ENCODE results near the gene TPCN2. TPM values are rescaled to one million over a fixed set of nuclear protein-coding genes. Genes with fewer than 3 reads are reported as not detected.

TPCN2 gene
- total and polyA plus RNA-seq, 7 experiments from 2014 or later, result 3.3 to 29.4 (median 21.2) TPM

DNA sequence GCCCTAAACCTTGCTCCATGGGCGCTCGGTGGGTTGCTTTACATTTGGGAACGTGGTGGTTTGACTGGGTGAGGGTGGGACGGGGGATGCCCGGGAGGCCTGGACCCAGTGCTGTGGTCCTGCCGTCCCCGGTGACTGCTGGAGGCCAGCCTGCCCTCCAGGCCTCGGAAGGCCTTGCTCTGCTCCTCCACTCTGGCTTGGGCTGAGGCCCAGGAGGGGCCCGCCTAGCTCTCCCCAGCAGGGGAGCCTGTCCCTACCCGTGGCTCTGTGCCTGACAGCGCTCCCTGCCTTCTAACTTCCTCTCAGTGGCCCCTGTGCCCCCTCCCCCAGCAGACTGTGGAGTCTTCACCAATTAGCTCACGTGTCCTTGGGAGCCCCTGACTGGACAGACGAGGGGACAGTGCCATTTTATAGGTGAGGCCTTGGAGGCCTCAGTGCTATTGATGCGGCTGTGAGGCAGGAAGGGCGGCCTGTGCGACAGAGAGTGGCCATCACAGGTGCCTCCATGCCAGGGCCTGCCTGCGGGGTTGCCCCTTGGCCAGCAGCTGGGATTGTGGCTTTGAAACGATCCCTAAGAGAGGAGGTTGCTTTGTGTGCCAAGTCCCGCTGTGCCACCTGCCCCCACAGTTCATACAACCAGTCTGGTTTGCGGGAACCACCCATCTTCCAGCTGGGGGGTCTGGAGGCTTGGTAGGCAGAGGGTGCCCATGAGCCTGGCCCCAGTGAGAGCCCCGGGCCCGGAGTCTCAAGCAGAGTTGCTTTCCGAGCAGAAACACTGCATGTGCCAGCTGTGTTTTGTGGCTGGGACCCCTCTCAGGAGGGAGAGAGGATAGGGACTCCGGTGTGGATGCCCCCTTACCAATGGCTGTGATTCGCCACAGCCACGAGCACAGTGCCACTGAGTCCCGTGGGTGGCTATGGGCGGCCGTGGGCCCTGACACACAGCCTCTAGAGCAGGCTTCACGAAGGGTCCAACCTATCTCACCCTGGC, 17.7 kb downstream of the TPCN2 start:
- peaks cover 0 to 6% (median 0%) of the 10 kb centered on the region in 7 donors for H3K4me1 Mint-ChIP-seq
- peaks cover 0 to 4% (median 4%) of the 10 kb centered on the region in 5 donors for H3K36me3 Mint-ChIP-seq
- Histone ChIP-seq H3K36me3 (ENCODE audit: control insufficient read depth in 2 of 3, insufficient read depth in 3 of 3, low read length in 3 of 3) (peaks cover 0 to 56% (median 0%) of the 10 kb centered on the region in 3 experiments), H3K9me3 (ENCODE audit: control insufficient read depth in 2 of 3, low read length in 3 of 3) (no peaks in the 10 kb centered on the region), H3K27ac (ENCODE audit: low read depth, low read length) (no peak overlapping the region), H3K4me1 (ENCODE audit: control insufficient read depth in 2 of 2, insufficient read depth in 2 of 2, low read length in 2 of 2) (no peaks in the 10 kb centered on the region), H3K27me3 (ENCODE audit: control insufficient read depth in 2 of 2, insufficient read depth in 2 of 2, low read length in 2 of 2) (no peaks in the 10 kb centered on the region), H3K4me3 (ENCODE audit: low read length) (no peak overlapping the region)
- ChIA-PET POLR2A (no interaction called here), CTCF (interaction anchor here (1.0 kb wide), 1 partner anchor 605 kb away, joined by 3 read pairs; no protein-coding TSS in a partner anchor)
- no peak overlapping the region for H3K27ac Mint-ChIP-seq
- H3K9me3 Mint-ChIP-seq, result no peaks in the 10 kb centered on the region
- ATAC-seq (no peak), DNase-seq (no peak)
- intact Hi-C loops (cut with micrococcal nuclease), result no loop called here
- no peak overlapping the region for H3K4me3 Mint-ChIP-seq
- no peaks in the 10 kb centered on the region for H3K27me3 Mint-ChIP-seq

GRCh38 chr11:69067200-69067599, 18.5 kb downstream of the TPCN2 start:
- Mint-ChIP-seq H3K36me3 (peaks cover 0 to 4% (median 4%) of the 10 kb centered on the region in 5 donors), H3K9me3 (no peaks in the 10 kb centered on the region), H3K27ac (no peak overlapping the region), H3K4me3 (no peak overlapping the region), H3K27me3 (no peaks in the 10 kb centered on the region), H3K4me1 (peaks cover 0 to 6% (median 0%) of the 10 kb centered on the region in 7 donors)
- intact Hi-C loops (cut with micrococcal nuclease), result no loop called here
- Histone ChIP-seq H3K9me3 (ENCODE audit: control insufficient read depth in 2 of 3, low read length in 3 of 3) (no peaks in the 10 kb centered on the region), H3K4me1 (ENCODE audit: control insufficient read depth in 2 of 2, insufficient read depth in 2 of 2, low read length in 2 of 2) (no peaks in the 10 kb centered on the region), H3K36me3 (ENCODE audit: control insufficient read depth in 2 of 3, insufficient read depth in 3 of 3, low read length in 3 of 3) (peaks cover 0 to 58% (median 0%) of the 10 kb centered on the region in 3 experiments), H3K4me3 (ENCODE audit: low read length) (no peak overlapping the region), H3K27ac (ENCODE audit: low read depth, low read length) (no peak overlapping the region), H3K27me3 (ENCODE audit: control insufficient read depth in 2 of 2, insufficient read depth in 2 of 2, low read length in 2 of 2) (no peaks in the 10 kb centered on the region)
- CTCF ChIA-PET, result no interaction called here
- DNase-seq (no peak), ATAC-seq (no peak)
- POLR2A ChIA-PET, result no interaction called here

- H3K27ac Mint-ChIP-seq, result no peak overlapping the region
- Histone ChIP-seq H3K9me3 (ENCODE audit: control insufficient read depth in 2 of 3, low read length in 3 of 3) (no peaks in the 10 kb centered on the region), H3K4me3 (ENCODE audit: low read length) (no peak overlapping the region), H3K27me3 (ENCODE audit: control insufficient read depth in 2 of 2, insufficient read depth in 2 of 2, low read length in 2 of 2) (no peaks in the 10 kb centered on the region), H3K4me1 (ENCODE audit: control insufficient read depth in 2 of 2, insufficient read depth in 2 of 2, low read length in 2 of 2) (no peaks in the 10 kb centered on the region), H3K27ac (ENCODE audit: low read depth, low read length) (no peak overlapping the region), H3K36me3 (ENCODE audit: control insufficient read depth in 2 of 3, insufficient read depth in 3 of 3, low read length in 3 of 3) (peaks cover 0 to 48% (median 0%) of the 10 kb centered on the region in 3 experiments)
- DNase-seq (no peak), ATAC-seq (no peak)
- intact Hi-C loops (cut with micrococcal nuclease), result no loop called here
- H3K4me3 Mint-ChIP-seq, result no peak overlapping the region
- peaks cover 0 to 14% (median 4%) of the 10 kb centered on the region in 5 donors for H3K36me3 Mint-ChIP-seq
- H3K4me1 Mint-ChIP-seq, result peaks cover 0 to 17% (median 5%) of the 10 kb centered on the region in 7 donors
- no peaks in the 10 kb centered on the region for H3K27me3 Mint-ChIP-seq
- H3K9me3 Mint-ChIP-seq, result no peaks in the 10 kb centered on the region
- ChIA-PET POLR2A (interaction anchor here (0.6 to 0.7 kb wide), 2 partner anchors 142 to 483 kb away, joined by 3 read pairs; no protein-coding TSS in a partner anchor), CTCF (no interaction called here)
Observed at GRCh38 chr11:69071086-69071800, 22.5 kb downstream of the TPCN2 start.

DNA sequence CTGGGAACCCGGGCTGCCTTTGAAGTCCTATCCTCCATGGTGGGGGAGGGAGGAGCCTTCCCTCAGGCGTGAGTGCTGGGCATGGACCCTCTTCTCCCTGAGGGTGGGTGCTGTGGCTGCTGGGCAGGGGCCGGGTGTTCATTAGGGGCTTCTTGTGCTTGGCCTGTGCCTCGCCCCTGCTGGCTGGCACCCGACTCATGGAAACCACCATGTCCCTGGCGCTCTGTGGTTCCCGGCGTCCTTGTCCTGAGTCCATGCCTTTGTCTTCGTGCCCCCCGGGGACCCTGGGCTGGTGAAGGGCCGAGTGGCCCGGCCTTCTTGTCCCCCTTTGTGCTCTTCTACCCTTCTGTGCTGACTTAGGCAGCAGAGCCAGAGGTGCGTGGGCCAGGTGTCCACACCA, 23.2 kb downstream of the TPCN2 start:
- ATAC-seq, result no peak
- ChIA-PET CTCF (no interaction called here), POLR2A (interaction anchor here (0.5 kb wide), 1 partner anchor 620 kb away, joined by 3 read pairs; no protein-coding TSS in a partner anchor)
- Histone ChIP-seq H3K9me3 (ENCODE audit: control insufficient read depth in 2 of 3, low read length in 3 of 3) (no peaks in the 10 kb centered on the region), H3K27me3 (ENCODE audit: control insufficient read depth in 2 of 2, insufficient read depth in 2 of 2, low read length in 2 of 2) (no peaks in the 10 kb centered on the region), H3K36me3 (ENCODE audit: control insufficient read depth in 2 of 3, insufficient read depth in 3 of 3, low read length in 3 of 3) (peaks cover 0 to 44% (median 0%) of the 10 kb centered on the region in 3 experiments), H3K27ac (ENCODE audit: low read depth, low read length) (no peak overlapping the region), H3K4me3 (ENCODE audit: low read length) (no peak overlapping the region), H3K4me1 (ENCODE audit: control insufficient read depth in 2 of 2, insufficient read depth in 2 of 2, low read length in 2 of 2) (no peaks in the 10 kb centered on the region)
- peaks cover 0 to 14% (median 4%) of the 10 kb centered on the region in 5 donors for H3K36me3 Mint-ChIP-seq
- H3K4me3 Mint-ChIP-seq, result no peak overlapping the region
- no peaks in the 10 kb centered on the region for H3K27me3 Mint-ChIP-seq
- no peaks in the 10 kb centered on the region for H3K9me3 Mint-ChIP-seq
- intact Hi-C loops (cut with micrococcal nuclease), result no loop called here
- H3K27ac Mint-ChIP-seq, result no peak overlapping the region
- no peak for DNase-seq
- peaks cover 0 to 17% (median 5%) of the 10 kb centered on the region in 7 donors for H3K4me1 Mint-ChIP-seq

DNA sequence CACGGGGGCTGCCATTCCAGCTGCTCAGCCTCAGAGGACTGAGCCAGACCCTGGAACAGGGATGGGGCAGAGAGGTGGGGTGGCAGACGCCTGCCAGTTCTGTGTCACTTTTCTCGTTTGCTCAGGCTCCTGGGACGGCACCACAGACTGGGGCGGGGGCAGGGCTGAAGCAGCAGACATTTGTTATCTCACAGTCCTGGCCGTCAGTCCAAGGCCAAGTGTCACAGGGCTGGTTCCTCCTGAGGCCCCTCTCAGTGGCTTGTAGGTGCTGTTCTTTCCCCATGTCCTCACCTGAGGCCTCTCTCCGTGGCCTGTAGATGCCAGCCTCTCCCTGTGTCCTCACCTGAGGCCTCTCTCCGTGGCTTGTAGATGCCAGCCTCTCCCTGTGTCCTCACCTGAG, 24.7 kb downstream of the TPCN2 start:
- ATAC-seq, result no peak
- Mint-ChIP-seq H3K36me3 (peaks cover 0 to 24% (median 4%) of the 10 kb centered on the region in 5 donors), H3K9me3 (no peaks in the 10 kb centered on the region), H3K27ac (no peak overlapping the region), H3K27me3 (no peaks in the 10 kb centered on the region), H3K4me3 (no peak overlapping the region), H3K4me1 (peaks cover 2 to 20% (median 6%) of the 10 kb centered on the region in 7 donors)
- no peaks in the 10 kb centered on the region for H3K27me3 ChIP-seq (ENCODE audit: control insufficient read depth in 2 of 2, insufficient read depth in 2 of 2, low read length in 2 of 2)
- intact Hi-C loops (cut with micrococcal nuclease), result no loop called here
- CTCF ChIA-PET, result no interaction called here
- POLR2A ChIA-PET, result no interaction called here
- H3K4me3 ChIP-seq (ENCODE audit: low read length), result no peak overlapping the region
- no peaks in the 10 kb centered on the region for H3K4me1 ChIP-seq (ENCODE audit: control insufficient read depth in 2 of 2, insufficient read depth in 2 of 2, low read length in 2 of 2)
- no peaks in the 10 kb centered on the region for H3K9me3 ChIP-seq (ENCODE audit: control insufficient read depth in 2 of 3, low read length in 3 of 3)
- DNase-seq, result no peak
- peaks cover 0 to 41% (median 0%) of the 10 kb centered on the region in 3 experiments for H3K36me3 ChIP-seq (ENCODE audit: control insufficient read depth in 2 of 3, insufficient read depth in 3 of 3, low read length in 3 of 3)
- H3K27ac ChIP-seq (ENCODE audit: low read depth, low read length), result no peak overlapping the region

DNA sequence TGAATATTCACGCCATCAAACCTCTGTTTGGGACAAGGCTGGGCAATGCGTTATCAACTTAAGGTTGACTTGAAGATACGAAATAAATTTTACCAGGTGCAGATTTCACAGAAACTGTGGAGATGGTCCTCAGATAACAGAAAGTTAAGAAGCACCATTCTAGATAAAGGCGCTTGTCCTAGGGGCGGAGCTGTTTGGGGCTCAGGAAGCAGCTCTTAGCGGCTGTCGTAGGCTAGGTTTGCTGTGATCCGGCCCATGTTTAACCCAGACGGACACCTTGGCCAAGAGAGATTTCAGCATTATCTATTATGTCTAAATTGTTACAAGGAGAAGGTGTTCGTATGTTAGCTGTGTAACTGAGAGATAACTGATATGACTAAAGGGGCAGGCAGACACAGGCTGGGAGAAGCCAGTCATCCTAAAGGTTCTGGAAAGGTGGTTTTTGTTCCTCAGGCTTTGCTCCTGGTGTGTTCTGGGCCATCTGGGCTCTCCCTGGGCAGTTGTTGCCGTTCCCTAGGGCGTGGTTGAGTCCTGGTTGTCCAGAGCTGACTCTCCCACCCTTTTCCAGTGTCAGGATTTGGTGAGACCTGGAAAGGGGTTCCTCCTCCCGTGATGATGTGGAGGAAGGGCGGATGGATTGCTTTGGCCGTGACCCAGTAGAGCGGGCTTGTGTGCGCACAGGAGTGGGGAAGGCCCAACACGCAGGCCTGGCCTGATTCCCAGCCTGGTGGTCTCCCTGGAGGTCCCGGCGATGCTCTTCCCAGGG, 25.8 kb downstream of the TPCN2 start:
- ATAC-seq (no peak), DNase-seq (no peak)
- Histone ChIP-seq H3K27ac (ENCODE audit: low read depth, low read length) (no peak overlapping the region), H3K4me3 (ENCODE audit: low read length) (no peak overlapping the region), H3K4me1 (ENCODE audit: control insufficient read depth in 2 of 2, insufficient read depth in 2 of 2, low read length in 2 of 2) (peaks cover 0 to 1% of the 10 kb centered on the region in 2 donors), H3K9me3 (ENCODE audit: control insufficient read depth in 2 of 3, low read length in 3 of 3) (no peaks in the 10 kb centered on the region), H3K36me3 (ENCODE audit: control insufficient read depth in 2 of 3, insufficient read depth in 3 of 3, low read length in 3 of 3) (peaks cover 0 to 48% (median 0%) of the 10 kb centered on the region in 3 experiments), H3K27me3 (ENCODE audit: control insufficient read depth in 2 of 2, insufficient read depth in 2 of 2, low read length in 2 of 2) (no peaks in the 10 kb centered on the region)
- POLR2A ChIA-PET, result interaction anchor here (0.7 to 0.8 kb wide), 2 partner anchors 19 to 237 kb away, joined by 3 to 4 read pairs; no protein-coding TSS in a partner anchor
- intact Hi-C loops (cut with micrococcal nuclease), result no loop called here
- CTCF ChIA-PET, result no interaction called here
- Mint-ChIP-seq H3K4me1 (peaks cover 2 to 23% (median 8%) of the 10 kb centered on the region in 7 donors), H3K36me3 (peaks cover 0 to 24% (median 4%) of the 10 kb centered on the region in 5 donors), H3K27me3 (no peaks in the 10 kb centered on the region), H3K27ac (peak overlapping the region in 2 of 9 donors; percentile 25 to 41), H3K9me3 (no peaks in the 10 kb centered on the region), H3K4me3 (no peak overlapping the region)

Data from naive thymus-derived CD4-positive, alpha-beta T cell (primary cell).